Measurements from ENCODE around the gene MICAL3.

MICAL3 gene

GRCh38 chr22:17807578-17808410 is 216.6 kb downstream of the MICAL3 start:
- DNase-seq = no peak

GRCh38 chr22:17807086-17807485 is 217.3 kb downstream of the MICAL3 start:
- DNase-seq = no peak

- no peak for DNase-seq
These were observed 217.9 kb downstream of the MICAL3 start for GRCh38 chr22:17806437-17806836.

- DNase-seq = no peak
These were observed 219.9 kb downstream of the MICAL3 start for GRCh38 chr22:17804331-17805080.

GRCh38 chr22:17803609-17804270 is 220.6 kb downstream of the MICAL3 start:
- DNase-seq = no peak

- no peak for DNase-seq
These were observed 221.5 kb downstream of the MICAL3 start for GRCh38 chr22:17802822-17803221.

GRCh38 chr22:17802411-17802810 is 221.9 kb downstream of the MICAL3 start:
- DNase-seq = no peak

- no peak for DNase-seq
These were observed 226.4 kb downstream of the MICAL3 start for GRCh38 chr22:17797721-17798559.

GRCh38 chr22:17796695-17797094 is 227.7 kb downstream of the MICAL3 start:
- DNase-seq = no peak

- DNase-seq = no peak
These were observed 228.5 kb downstream of the MICAL3 start for GRCh38 chr22:17795661-17796548.

- DNase-seq = no peak
These were observed 229.4 kb downstream of the MICAL3 start for GRCh38 chr22:17794726-17795542.

- DNase-seq = no peak
These were observed 231.4 kb downstream of the MICAL3 start for GRCh38 chr22:17792854-17793434.

GRCh38 chr22:17792299-17792698 is 232.1 kb downstream of the MICAL3 start:
- DNase-seq = no peak

- no peak for DNase-seq
These were observed 233.2 kb downstream of the MICAL3 start for GRCh38 chr22:17791196-17791595.

- no peak for DNase-seq
These were observed 234.8 kb downstream of the MICAL3 start for GRCh38 chr22:17789379-17790200.

- DNase-seq = no peak
These were observed 235.6 kb downstream of the MICAL3 start for GRCh38 chr22:17788528-17789378.

- no peak for DNase-seq
These were observed 236.5 kb downstream of the MICAL3 start for GRCh38 chr22:17787716-17788330.

GRCh38 chr22:17787241-17787640 is 237.1 kb downstream of the MICAL3 start:
- no peak for DNase-seq
